Measurements from ENCODE around the gene TMUB1.
A peak's percentile ranks its signal among the peaks of the same experiment; 100 is the strongest.

Gene TMUB1

DNA sequence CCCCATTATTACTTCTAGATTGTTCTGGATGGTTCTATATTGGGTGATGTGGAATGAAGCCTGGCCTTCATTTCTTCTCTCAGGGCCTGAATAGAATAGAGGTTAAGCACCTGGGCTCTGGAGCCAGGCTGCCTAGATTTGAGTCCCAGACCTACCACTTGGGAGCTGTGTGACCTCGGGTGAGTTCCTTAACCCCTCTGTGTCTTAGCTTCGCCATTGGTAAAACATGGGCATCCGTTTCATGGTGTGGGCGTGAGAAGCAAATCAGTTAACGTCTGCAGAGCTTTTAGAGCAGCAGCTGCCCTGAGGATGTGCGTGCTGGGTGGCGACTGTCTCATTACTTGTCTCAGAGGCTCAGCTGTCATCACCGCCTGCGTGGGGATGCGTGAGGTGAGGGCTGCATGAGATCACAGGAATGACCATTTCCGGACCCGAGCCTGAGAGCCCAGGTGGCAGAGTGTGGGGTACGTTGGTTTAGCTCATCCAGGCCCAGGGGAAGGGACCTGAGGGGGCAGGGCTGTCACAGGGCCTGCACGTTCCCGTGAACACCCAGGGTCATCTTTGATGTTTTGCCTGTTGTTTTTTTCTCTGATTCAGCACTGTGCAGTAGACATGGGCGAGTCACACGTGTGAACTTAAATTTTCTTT lies 12.7 kb upstream of the TMUB1 start:
- POLR2A ChIA-PET (ENCODE audit: low non-redundant PET) = no interaction called here
- TF ChIP-seq, protein P1, sequence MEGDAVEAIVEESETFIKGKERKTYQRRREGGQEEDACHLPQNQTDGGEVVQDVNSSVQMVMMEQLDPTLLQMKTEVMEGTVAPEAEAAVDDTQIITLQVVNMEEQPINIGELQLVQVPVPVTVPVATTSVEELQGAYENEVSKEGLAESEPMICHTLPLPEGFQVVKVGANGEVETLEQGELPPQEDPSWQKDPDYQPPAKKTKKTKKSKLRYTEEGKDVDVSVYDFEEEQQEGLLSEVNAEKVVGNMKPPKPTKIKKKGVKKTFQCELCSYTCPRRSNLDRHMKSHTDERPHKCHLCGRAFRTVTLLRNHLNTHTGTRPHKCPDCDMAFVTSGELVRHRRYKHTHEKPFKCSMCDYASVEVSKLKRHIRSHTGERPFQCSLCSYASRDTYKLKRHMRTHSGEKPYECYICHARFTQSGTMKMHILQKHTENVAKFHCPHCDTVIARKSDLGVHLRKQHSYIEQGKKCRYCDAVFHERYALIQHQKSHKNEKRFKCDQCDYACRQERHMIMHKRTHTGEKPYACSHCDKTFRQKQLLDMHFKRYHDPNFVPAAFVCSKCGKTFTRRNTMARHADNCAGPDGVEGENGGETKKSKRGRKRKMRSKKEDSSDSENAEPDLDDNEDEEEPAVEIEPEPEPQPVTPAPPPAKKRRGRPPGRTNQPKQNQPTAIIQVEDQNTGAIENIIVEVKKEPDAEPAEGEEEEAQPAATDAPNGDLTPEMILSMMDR (conservative IDR thresholded peaks at IDR 0.05; ENCODE audit: low read depth) = no peak
- DNase-seq (ENCODE audit: low spot score) = no peak
- CTCF ChIA-PET = interaction anchor here (0.5 kb wide), 1 partner anchor 1711 kb away, joined by 4 read pairs; no protein-coding TSS in a partner anchor
- peak overlapping the region; percentile 9; the same call in 1 of the 2 replicates for H3K27ac ChIP-seq

DNA sequence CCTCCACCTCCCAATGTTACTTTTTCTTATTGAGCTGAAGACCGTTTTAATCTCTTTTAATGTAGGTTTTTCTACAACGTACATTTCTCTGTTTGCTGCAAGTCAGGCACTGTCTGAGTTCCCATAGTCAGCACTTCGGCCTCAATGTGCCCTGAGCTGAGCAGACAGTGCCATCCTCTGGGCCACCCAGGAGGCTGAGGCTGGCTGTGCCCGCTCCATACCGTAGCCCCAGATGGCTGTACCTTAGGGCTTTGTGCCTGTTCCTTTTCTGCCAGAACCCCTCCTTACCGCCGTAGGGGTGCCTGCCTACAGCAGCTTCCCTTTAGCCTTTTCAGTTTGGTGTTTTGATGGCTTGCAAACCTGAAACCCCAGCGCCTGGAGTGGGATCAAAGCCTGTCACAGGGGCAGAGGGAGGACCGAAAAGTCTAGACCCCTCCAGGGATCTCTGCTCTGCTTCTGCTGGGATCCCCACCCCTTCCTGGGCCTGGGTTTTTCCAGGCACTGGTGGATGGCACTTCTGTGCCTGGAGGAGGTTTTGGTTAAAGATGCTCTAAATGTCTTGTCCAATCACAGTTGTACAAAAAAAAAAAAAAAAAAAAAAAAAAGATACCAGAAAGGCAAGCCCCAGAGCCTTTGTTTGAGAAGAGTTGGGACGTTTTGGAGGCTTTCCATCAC lies 12.0 kb upstream of the TMUB1 start:
- H3K27ac ChIP-seq = peak overlapping the region; percentile 49
- no peak for DNase-seq (ENCODE audit: low spot score)
- TF ChIP-seq, protein P1 (conservative IDR thresholded peaks at IDR 0.05; ENCODE audit: low read depth) = no peak
- CTCF ChIA-PET = interaction anchor here (0.5 kb wide), 1 partner anchor 1710 kb away, joined by 4 read pairs; no protein-coding TSS in a partner anchor
- POLR2A ChIA-PET (ENCODE audit: low non-redundant PET) = interaction anchor here (0.6 kb wide), 1 partner anchor 439 kb away, joined by 5 read pairs; no protein-coding TSS in a partner anchor

DNA sequence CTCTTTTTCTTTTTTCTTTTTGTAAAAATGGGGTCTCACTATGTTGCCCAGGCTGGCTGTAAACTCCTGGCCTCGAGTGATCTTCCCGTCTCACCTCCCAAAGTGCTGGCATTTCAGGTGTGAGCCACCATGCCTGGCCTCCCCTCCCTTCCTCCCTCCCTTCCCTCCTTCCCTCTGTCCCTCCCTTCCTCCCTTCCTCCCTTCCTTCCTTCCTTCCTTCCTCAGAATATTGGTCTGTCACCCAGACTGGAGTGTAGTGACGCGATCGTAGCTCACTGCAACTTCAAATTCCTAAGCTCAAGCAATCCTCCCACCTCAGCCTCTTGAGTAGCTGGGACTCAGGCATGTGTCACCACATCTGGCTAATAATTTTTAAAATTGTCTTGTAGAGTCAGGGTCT lies 11.4 kb upstream of the TMUB1 start:
- peak overlapping the region; percentile 49 for H3K27ac ChIP-seq
- TF ChIP-seq, protein P1 (conservative IDR thresholded peaks at IDR 0.05; ENCODE audit: low read depth) = no peak

DNA sequence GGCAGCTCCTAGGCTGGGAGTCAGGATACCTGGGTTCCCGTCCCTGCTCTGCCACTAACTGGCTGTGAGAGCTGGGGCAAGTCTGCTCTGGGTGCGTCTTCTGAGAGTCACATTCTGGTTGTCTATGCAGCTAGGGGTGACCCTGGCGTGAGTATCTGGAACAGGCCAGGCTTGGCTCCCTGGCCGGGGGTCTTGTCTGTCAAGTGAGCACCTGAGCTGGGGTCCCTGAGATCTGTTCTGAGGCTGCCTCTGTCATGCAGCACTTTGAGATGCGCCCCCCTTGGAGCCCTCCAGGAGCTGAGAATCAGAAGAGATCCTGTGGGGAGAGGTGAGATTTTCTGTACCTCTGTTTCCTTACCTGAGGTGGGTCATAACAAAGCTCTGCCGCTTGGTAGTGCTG lies 10.5 kb upstream of the TMUB1 start:
- ChIA-PET POLR2A (ENCODE audit: low non-redundant PET) (no interaction called here), CTCF (no interaction called here)
- TF ChIP-seq, protein P1 (conservative IDR thresholded peaks at IDR 0.05; ENCODE audit: low read depth) = no peak
- no peak overlapping the region for H3K27ac ChIP-seq
- DNase-seq (ENCODE audit: low spot score) = no peak

More for the DNA sequence above, 11.4 kb upstream of the TMUB1 start:
- ChIA-PET POLR2A (ENCODE audit: low non-redundant PET) (interaction anchor here (0.6 kb wide), 1 partner anchor 440 kb away, joined by 5 read pairs; no protein-coding TSS in a partner anchor), CTCF (no interaction called here)
- DNase-seq (ENCODE audit: low spot score) = no peak

DNA sequence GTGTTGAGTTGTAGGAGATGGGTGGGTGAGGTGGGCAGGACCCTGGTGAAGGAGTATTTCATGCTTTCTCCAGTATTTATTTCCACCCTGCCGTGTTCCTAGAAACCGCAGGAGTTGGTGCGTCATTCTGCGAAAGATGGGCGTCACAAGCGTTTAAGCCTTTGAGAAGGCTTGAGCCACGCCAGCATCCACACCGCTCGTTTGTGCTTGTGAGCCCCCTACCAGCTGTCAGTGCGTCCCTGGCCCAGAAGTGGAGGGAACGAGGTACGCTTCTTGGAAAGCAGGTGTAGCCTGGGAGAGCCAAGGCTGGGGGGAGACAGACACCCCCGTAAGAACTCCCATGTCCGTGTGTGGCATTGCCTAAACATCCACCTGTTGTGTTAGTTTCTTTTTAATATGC lies 8.7 kb upstream of the TMUB1 start:
- peak overlapping the region; percentile 22 for H3K27ac ChIP-seq
- TF ChIP-seq, protein P1 (conservative IDR thresholded peaks at IDR 0.05; ENCODE audit: low read depth) = no peak
- DNase-seq (ENCODE audit: low spot score) = no peak
- ChIA-PET POLR2A (ENCODE audit: low non-redundant PET) (no interaction called here), CTCF (no interaction called here)

DNA sequence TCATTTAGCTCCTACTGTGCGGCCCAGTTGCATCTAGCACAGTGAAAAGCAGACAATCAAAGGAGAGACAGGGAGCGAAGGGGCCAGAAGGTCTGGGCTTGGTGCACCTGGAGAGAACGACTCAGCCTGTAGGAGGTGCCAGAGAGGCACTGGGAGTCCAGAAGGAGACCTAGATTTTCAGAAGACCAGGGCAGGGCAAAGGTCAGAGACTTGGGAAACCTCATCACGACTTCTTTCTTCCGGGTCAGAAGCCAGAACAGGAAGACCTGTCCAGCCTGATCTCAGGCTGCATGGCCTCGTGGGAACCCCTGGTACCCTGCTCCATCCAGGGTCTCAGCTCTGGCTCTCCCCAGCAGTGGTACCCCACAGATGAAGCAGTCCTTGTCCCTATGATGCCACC lies 8.1 kb upstream of the TMUB1 start:
- CTCF ChIA-PET = no interaction called here
- peak overlapping the region; percentile 90; the same call in 1 of the 2 replicates for H3K27ac ChIP-seq
- TF ChIP-seq, protein P1 (conservative IDR thresholded peaks at IDR 0.05; ENCODE audit: low read depth) = peak; percentile 47
- DNase-seq (ENCODE audit: low spot score) = no peak
- POLR2A ChIA-PET (ENCODE audit: low non-redundant PET) = no interaction called here
